Activated CD4-positive, CD25-positive, alpha-beta regulatory T cell treated with anti-CD3 and anti-CD28 coated beads, Interleukin-2, amount 50 U/mL, for 16 hours (primary cell): ENCODE results near the gene COX7A2.

Source experiments
- DNase-seq: peaks from one replicate; pipeline ENCODE4 v3.0.0-alpha.2; 2020; ENCODE audit warnings: low read depth, low spot score

Gene COX7A2

GRCh38 chr6:75220357-75220756, 23.2 kb downstream of the COX7A2 start:
- DNase-seq = no peak

GRCh38 chr6:75219263-75219662, 24.3 kb downstream of the COX7A2 start:
- DNase-seq = no peak

GRCh38 chr6:75217193-75217592, 26.4 kb downstream of the COX7A2 start:
- no peak for DNase-seq

- DNase-seq = no peak
Observed at GRCh38 chr6:75215291-75215690, 28.3 kb downstream of the COX7A2 start.

- DNase-seq = no peak
Observed at GRCh38 chr6:75213732-75214131, 29.9 kb downstream of the COX7A2 start.

GRCh38 chr6:75213112-75213511, 30.5 kb downstream of the COX7A2 start:
- no peak for DNase-seq

GRCh38 chr6:75211920-75212590, 31.5 kb downstream of the COX7A2 start:
- DNase-seq = no peak

GRCh38 chr6:75210885-75211739, 32.5 kb downstream of the COX7A2 start:
- DNase-seq = peak; percentile 42

- DNase-seq = no peak
Observed at GRCh38 chr6:75209184-75209723, 34.3 kb downstream of the COX7A2 start.

- peak; percentile 65 for DNase-seq
Observed at GRCh38 chr6:75208298-75209183, 35.1 kb downstream of the COX7A2 start.

GRCh38 chr6:75206576-75207342, 36.8 kb downstream of the COX7A2 start:
- DNase-seq = no peak

- DNase-seq = no peak
Observed at GRCh38 chr6:75205776-75206575, 37.6 kb downstream of the COX7A2 start, which contains the start of gene COL12A1. Gene COL12A1 (minus strand): TSS chr6:75206053. CDS start chr6:75202792, 3,261 bp downstream.

- DNase-seq = no peak
Observed at GRCh38 chr6:75204959-75205775, 38.4 kb downstream of the COX7A2 start.

- no peak for DNase-seq
Observed at GRCh38 chr6:75204217-75204958, 39.2 kb downstream of the COX7A2 start.

- no peak for DNase-seq
Observed at GRCh38 chr6:75203721-75204120, 39.9 kb downstream of the COX7A2 start.

- no peak for DNase-seq
Observed at GRCh38 chr6:75202676-75203131, 40.9 kb downstream of the COX7A2 start.

GRCh38 chr6:75201901-75202672, 41.5 kb downstream of the COX7A2 start:
- no peak for DNase-seq

- no peak for DNase-seq
Observed at GRCh38 chr6:75201021-75201420, 42.6 kb downstream of the COX7A2 start.
